NOMO-1 (cell line): Measurements from ENCODE around the gene FXYD7.
"Not testable (repeated sequence)": the region's sequence is repeated elsewhere in the genome, so short reads cannot be mapped to it uniquely, and the experiment has no call there.

Source experiments
- DNase-seq, 2 experiments: peaks; one replicate each; lab custom pipeline; 2025; ENCODE audit not compliant: unreplicated experiment in 2 of 2; lab: John Stamatoyannopoulos, UW

FXYD7 gene

GRCh38 chr19:35142606-35143230 lies 337 bp upstream of the FXYD7 start:
- peak; percentile 0 to 25 for DNase-seq

- DNase-seq = no peak
Observed at GRCh38 chr19:35143818-35144217, 763 bp downstream of the FXYD7 start.

GRCh38 chr19:35144259-35144599 lies 1.2 kb downstream of the FXYD7 start:
- no peak for DNase-seq

- DNase-seq = no peak
Observed at GRCh38 chr19:35144600-35145436, 1.8 kb downstream of the FXYD7 start.

GRCh38 chr19:35146746-35147459 lies 3.8 kb downstream of the FXYD7 start:
- DNase-seq = no peak

GRCh38 chr19:35149463-35149862 lies 6.4 kb downstream of the FXYD7 start:
- no peak for DNase-seq

- no peak for DNase-seq
Observed at GRCh38 chr19:35150445-35150844, 7.4 kb downstream of the FXYD7 start.

GRCh38 chr19:35151273-35152065 lies 8.4 kb downstream of the FXYD7 start:
- no peak for DNase-seq

- DNase-seq = not testable (repeated sequence)
Observed at GRCh38 chr19:35153129-35153522, 10.1 kb downstream of the FXYD7 start.

- peak; percentile 66 to 70 for DNase-seq
Observed at GRCh38 chr19:35153701-35154524, 10.9 kb downstream of the FXYD7 start.

GRCh38 chr19:35154525-35155406 lies 11.7 kb downstream of the FXYD7 start, which contains the start of gene FXYD5:
Gene FXYD5, plus strand, starts transcription at chr19:35154735. Its CDS starts 816 bp downstream, at chr19:35155551.
- peak; percentile 76 to 77 for DNase-seq

GRCh38 chr19:35155441-35155840 lies 12.4 kb downstream of the FXYD7 start:
- no peak for DNase-seq

GRCh38 chr19:35155981-35156672 lies 13.1 kb downstream of the FXYD7 start:
- no peak for DNase-seq

GRCh38 chr19:35156673-35157014 lies 13.6 kb downstream of the FXYD7 start:
- DNase-seq = no peak

GRCh38 chr19:35157431-35157830 lies 14.4 kb downstream of the FXYD7 start:
- no peak for DNase-seq

- no peak for DNase-seq
Observed at GRCh38 chr19:35159606-35160005, 16.6 kb downstream of the FXYD7 start.

- no peak for DNase-seq
Observed at GRCh38 chr19:35160629-35161433, 17.8 kb downstream of the FXYD7 start.

- DNase-seq = no peak
Observed at GRCh38 chr19:35161434-35161743, 18.3 kb downstream of the FXYD7 start.
